ENCODE measurements around the gene CLCA2. TPM values are rescaled to one million over a fixed set of nuclear protein-coding genes. Genes with fewer than 3 reads are reported as not detected.

Gene CLCA2
- total RNA-seq, 2 donors from 2014 or later, result 2.7 to 2.8 TPM

DNA sequence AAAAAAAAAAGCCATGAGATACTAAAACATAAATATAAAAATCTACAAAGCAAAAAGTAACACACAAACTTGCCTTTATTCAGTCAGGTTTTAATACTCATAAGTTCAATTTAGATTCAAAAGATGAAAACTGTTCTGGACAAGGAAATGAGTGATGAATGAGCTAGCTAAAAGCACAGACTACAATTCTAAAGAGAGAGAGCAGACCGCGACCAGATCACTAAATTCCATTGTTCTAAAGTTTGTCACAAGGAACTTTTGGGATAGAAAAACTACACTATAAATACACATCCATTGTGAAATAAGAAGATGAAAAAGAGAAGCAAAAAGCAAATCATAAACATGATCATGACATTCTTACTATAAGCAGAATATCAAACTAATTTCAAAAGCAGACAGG is 29.6 kb upstream of the CLCA2 start:
- no peaks in the 10 kb centered on the region for H3K4me1 ChIP-seq (replicated peaks)
- no peak for TF ChIP-seq POLR2A (IDR thresholded peaks at IDR 0.05)
- TF ChIP-seq POLR2AphosphoS5 (IDR thresholded peaks at IDR 0.05), result no peak
- TF ChIP-seq, protein P1, sequence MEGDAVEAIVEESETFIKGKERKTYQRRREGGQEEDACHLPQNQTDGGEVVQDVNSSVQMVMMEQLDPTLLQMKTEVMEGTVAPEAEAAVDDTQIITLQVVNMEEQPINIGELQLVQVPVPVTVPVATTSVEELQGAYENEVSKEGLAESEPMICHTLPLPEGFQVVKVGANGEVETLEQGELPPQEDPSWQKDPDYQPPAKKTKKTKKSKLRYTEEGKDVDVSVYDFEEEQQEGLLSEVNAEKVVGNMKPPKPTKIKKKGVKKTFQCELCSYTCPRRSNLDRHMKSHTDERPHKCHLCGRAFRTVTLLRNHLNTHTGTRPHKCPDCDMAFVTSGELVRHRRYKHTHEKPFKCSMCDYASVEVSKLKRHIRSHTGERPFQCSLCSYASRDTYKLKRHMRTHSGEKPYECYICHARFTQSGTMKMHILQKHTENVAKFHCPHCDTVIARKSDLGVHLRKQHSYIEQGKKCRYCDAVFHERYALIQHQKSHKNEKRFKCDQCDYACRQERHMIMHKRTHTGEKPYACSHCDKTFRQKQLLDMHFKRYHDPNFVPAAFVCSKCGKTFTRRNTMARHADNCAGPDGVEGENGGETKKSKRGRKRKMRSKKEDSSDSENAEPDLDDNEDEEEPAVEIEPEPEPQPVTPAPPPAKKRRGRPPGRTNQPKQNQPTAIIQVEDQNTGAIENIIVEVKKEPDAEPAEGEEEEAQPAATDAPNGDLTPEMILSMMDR (IDR thresholded peaks at IDR 0.05), result no peak
- no peak for DNase-seq (ENCODE audit: low spot score)
- 35% methylated on average over 2 of the region's 2 CpGs for WGBS
- H3K36me3 ChIP-seq, result no peaks in the 10 kb centered on the region
- intact Hi-C loops (cut with DNase I), result loop anchor here (10.0 kb wide), 1 partner anchor 310 kb away; the partner anchor contains the start of gene SH3GLB1
- no peaks in the 10 kb centered on the region for H3K9me3 ChIP-seq
- no peaks in the 10 kb centered on the region for H3K27me3 ChIP-seq (replicated peaks; ENCODE audit: insufficient read depth)
- H3K27ac ChIP-seq, result no peak overlapping the region
- H3K4me3 ChIP-seq, result no peak overlapping the region

DNA sequence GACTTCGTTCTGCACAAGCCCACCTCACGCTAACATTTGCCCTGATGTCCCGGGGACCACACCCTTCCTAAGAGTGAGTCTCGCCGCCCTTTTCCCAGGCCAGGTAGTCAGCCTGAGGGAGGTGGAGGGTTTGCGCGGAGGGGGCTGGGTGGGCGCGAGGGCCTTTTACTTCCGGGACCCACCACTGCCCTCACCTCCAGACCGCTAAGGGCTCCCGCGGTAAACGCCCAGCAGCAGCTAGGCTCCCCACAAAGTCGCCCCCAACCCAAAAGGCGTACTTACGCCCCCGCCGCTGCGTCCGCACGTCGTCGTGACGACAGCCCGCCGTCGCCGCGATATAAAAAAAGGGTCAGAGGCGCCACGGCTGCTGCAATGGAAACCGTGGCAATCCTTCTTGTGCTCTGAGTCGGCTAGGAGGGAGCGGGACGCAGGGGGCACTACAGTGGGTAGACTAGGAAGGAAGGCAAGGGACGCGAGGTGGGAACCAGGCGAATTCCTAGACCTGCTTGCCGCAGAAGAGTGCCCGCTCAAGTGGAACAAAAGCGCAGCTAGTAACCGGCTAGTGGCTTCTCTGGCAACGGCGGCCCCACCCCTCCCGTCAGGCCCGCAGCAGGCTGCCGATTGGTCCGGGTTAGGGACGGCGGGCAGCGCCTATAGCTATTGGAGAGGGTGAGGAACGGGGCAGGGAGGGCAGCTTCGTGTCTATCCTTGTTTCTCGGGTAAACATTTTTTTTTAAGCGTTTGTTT is 28.0 kb upstream of the CLCA2 start, which contains the start of gene ODF2L:
ODF2L (minus strand) TSS at position 573 of the 747 bp plus-strand sequence. CDS start 9,296 bp downstream, outside the sequence.
- under 1% methylated on average over 56 of the region's 56 CpGs for WGBS
- no peaks in the 10 kb centered on the region for H3K36me3 ChIP-seq
- no peaks in the 10 kb centered on the region for H3K9me3 ChIP-seq
- H3K4me1 ChIP-seq (replicated peaks), result no peaks in the 10 kb centered on the region
- TF ChIP-seq POLR2A (IDR thresholded peaks at IDR 0.05) (peak; percentile 88), POLR2AphosphoS5 (IDR thresholded peaks at IDR 0.05) (peak; percentile 89)
- TF ChIP-seq, protein P1 (IDR thresholded peaks at IDR 0.05), result peak in 1 of 4 experiments; percentile 5
- H3K27ac ChIP-seq, result peak within 1 kb of the TSS; percentile 61 to 69
- peak within 1 kb of the TSS; percentile 79 to 87 for H3K4me3 ChIP-seq
- intact Hi-C loops (cut with DNase I), result loop anchor here (10.0 kb wide), 1 partner anchor 309 kb away; the partner anchor contains the start of gene SH3GLB1
- peak; percentile 93 for DNase-seq (ENCODE audit: low spot score)
- no peaks in the 10 kb centered on the region for H3K27me3 ChIP-seq (replicated peaks; ENCODE audit: insufficient read depth)

GRCh38 chr1:86396498-86396890 is 27.5 kb upstream of the CLCA2 start:
- H3K4me1 ChIP-seq (replicated peaks), result no peaks in the 10 kb centered on the region
- H3K36me3 ChIP-seq, result no peaks in the 10 kb centered on the region
- WGBS, result under 1% methylated on average over 9 of the region's 9 CpGs
- DNase-seq (ENCODE audit: low spot score), result no peak
- no peak for TF ChIP-seq POLR2A (IDR thresholded peaks at IDR 0.05)
- TF ChIP-seq, protein P1 (IDR thresholded peaks at IDR 0.05), result no peak
- no peak for TF ChIP-seq POLR2AphosphoS5 (IDR thresholded peaks at IDR 0.05)
- H3K9me3 ChIP-seq, result no peaks in the 10 kb centered on the region
- peak overlapping the region; percentile 79 to 87 for H3K4me3 ChIP-seq
- peak overlapping the region; percentile 61 to 69 for H3K27ac ChIP-seq
- intact Hi-C loops (cut with DNase I), result loop anchor here (10.0 kb wide), 1 partner anchor 308 kb away; the partner anchor contains the start of gene SH3GLB1
- no peaks in the 10 kb centered on the region for H3K27me3 ChIP-seq (replicated peaks; ENCODE audit: insufficient read depth)

GRCh38 chr1:86409416-86410021 is 14.5 kb upstream of the CLCA2 start:
- no peaks in the 10 kb centered on the region for H3K4me1 ChIP-seq (replicated peaks)
- no peaks in the 10 kb centered on the region for H3K27me3 ChIP-seq (replicated peaks; ENCODE audit: insufficient read depth)
- no peak overlapping the region for H3K4me3 ChIP-seq
- TF ChIP-seq POLR2AphosphoS5 (IDR thresholded peaks at IDR 0.05) (no peak), POLR2A (IDR thresholded peaks at IDR 0.05) (no peak)
- TF ChIP-seq, protein P1 (IDR thresholded peaks at IDR 0.05), result no peak
- H3K36me3 ChIP-seq, result no peaks in the 10 kb centered on the region
- intact Hi-C loops (cut with DNase I), result no loop called here
- no peak overlapping the region for H3K27ac ChIP-seq
- 92% methylated on average over 6 of the region's 6 CpGs for WGBS
- H3K9me3 ChIP-seq, result no peaks in the 10 kb centered on the region
- DNase-seq (ENCODE audit: low spot score), result no peak
